DMS114 treated with DMSO at 0.1 percent for 48 hours (cell line): ENCODE measurements around the gene LAMA5.

Experiments
- DNase-seq: peaks from one replicate; lab custom pipeline; 2025; ENCODE audit not compliant: unreplicated experiment; lab: John Stamatoyannopoulos, UW

The LAMA5 gene

DNA sequence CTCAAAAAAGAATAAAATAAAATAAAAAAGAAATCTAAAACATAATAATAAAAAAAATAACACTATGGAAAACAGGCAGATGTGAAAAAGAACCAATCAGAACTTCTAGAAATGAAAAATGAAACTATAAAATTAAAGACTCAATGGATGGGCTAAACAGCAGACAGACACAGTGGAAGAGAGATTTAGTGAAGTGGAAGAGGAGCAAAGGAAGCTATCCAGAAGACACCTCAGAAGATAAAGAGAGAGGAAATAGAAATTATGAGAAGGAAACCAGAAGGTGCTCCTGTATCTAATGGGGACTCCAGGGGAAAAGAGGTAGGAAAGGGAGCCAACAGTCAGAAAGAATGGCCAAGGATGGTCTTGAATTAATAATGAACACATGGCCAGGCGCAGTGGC lies 18.5 kb downstream of the LAMA5 start:
- no peak for DNase-seq

DNA sequence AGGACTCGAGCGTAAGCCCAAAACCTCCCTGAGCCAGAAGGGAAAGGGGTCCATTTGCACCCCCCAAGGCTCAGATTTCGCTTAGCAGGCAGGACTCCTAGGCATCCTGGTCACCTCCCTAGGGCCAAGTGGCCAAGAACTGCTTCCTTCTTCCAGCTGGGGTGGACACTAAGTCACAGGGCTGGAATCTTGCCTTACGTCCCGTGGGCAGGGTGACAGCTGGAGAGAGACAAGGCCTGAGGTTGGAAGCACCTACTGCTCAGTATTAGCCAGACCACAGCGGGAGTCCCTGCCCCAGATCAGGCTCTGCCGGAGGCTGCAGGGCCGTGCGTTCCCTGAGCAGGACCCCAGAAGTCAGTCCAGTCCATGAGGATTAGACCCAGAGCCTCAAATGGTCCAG lies 19.7 kb downstream of the LAMA5 start:
- no peak for DNase-seq

DNA sequence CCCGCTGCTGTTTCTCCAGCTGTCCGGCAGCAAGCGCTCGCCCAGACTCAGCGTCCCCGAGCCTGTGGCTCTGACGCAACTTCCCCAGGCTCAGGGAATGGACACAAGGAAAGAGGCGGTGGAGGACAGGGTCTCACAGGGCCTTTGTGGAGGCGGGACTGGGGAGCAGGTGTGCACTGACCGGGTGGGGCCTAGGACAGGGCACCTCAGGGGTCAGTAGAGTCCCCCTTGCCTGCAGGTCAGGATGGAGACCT lies 20.0 kb downstream of the LAMA5 start:
- DNase-seq: no peak

DNA sequence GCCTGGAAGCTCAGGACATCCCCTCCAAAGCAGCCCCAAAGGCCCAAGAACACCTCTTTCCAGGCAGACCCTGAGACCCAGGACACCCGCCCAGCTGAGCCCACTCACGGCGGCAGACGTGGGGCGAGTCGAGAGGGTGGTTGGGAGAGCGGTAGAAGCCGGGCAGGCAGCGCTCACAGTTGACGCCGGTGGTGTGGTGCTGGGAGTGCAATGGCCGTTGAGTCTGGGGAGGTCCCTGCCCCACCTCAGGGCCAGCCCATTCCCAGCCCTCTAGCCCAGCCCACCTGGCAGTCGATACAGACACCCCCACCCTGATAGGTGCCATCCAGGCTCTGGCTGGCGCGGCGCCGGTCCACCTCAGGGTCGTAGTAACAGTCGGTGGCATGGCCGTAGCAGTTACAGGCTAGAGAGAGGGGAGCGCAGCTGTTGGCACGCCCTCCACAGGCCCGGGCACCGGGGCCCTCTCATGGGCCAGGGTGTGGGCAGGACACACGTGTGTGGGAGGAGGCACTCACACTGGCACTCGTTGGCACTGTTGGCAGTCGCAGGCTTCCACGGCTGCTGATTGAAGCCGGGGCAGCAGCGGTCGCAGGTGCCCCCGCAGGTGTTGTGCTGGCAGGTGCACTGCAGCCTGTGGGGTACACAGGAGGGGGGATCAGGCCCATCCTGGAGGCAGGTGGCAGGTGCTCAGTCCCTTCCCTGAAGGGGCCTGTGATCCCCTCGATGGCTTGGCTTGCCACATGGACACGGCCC lies 20.5 kb downstream of the LAMA5 start:
- no peak for DNase-seq

DNA sequence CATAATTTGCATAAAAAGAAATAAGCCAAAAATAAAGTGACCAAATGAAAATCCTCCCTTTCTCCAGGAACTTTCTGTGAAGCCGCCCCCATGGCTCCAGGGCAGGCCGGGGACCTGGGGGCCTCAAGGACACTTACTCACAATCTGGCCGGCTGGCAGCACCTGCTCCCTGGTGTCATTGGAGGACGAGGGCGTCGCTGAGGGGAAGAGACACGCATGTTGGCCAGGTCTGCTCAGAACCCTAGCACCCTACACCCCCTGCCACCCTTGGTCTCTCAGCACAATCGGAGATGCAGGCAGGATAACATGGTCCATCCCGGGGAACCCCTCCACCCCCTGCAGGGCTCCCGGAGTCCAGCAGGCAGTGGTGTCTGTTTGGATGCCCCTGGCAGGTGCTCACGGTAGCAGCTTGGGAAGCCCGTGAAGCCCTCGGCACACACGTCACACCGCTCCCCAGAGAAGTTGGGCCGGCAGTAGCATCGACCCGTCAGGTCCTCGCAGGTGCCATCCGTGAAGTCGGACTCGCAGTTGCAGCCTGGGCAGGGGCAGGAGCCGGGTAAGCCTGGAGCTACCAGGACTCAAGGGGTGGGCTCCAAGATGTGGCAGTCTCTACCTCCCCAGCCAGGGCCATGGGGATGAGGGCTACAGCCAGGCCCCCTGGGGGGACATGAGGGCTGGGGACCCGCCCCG lies 21.3 kb downstream of the LAMA5 start:
- DNase-seq: no peak

DNA sequence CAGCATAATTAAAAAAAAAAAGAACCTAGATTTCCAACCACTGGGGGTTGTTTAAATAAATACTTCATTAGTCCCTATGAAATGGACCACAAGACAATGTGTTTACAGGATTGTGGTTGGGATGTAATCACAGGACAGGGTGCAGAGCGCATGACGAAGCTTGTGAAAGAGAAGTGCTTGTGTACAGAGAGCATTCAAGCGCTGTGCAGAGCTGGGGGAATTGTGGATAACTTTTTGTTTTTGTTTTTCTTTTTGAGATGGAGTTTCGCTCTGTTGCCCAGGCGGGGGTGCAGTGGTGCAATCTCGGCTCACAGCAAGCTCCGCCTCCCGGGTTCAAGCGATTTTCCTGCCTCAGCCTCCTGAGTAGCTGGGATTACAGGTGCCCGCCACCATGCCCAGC lies 22.3 kb downstream of the LAMA5 start:
- no peak for DNase-seq

DNA sequence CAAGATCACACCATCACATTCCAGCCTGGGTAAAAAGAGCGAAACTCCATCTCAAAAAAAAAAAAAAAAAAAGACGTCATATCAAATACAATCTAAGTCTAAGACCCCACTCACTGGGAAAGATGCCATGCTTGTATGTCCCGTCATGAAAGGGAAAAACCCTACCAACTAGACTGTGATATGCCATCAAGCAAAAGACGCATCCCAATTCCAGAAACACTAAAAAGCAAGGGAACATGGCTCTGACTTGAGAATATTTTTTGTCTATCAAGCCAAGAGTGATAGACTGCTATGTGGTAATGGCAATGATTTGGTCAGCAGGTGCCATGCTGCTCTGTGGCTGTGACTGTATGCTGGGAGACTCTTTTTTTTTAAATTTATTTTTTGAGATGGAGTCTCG lies 23.0 kb downstream of the LAMA5 start:
- DNase-seq: no peak

DNA sequence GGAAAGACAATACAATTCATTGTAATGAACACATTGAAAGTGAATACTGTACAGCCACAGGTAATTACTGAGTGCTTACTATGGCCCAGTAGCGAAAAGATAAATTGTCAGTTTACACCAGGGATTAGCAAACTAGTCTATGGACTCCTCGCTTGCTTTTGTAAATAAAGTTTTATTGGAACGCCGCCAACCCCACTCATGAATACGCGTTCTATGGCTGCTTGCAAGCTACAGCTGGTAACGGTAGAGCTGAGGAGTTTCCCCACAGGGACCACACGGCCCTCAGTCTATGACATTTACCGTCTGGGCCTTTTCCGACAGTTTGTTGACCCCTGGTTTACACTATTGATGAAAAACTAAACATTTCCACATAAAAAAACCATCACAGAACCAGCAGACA lies 24.2 kb downstream of the LAMA5 start:
- DNase-seq: no peak

DNA sequence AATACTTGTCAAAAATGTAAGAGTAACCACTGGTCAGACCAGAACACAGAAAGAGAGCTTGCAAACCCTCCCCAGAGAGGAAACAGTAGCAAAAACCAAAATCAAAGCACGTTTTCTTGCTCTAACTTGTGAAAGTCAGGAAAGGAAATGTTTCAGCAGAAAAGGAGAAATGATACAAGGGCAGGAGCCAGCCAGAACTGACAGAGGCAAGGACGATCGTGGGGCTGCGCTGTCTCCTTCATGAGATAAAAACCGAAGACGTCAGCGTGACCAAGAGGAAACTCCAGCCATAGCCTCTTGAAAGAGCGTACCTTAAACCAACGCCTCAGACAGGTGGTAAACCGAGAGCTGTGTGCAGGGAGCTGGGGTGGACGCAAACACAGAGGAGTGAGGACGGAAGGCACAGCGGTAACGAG lies 27.5 kb downstream of the LAMA5 start:
- no peak for DNase-seq

DNA sequence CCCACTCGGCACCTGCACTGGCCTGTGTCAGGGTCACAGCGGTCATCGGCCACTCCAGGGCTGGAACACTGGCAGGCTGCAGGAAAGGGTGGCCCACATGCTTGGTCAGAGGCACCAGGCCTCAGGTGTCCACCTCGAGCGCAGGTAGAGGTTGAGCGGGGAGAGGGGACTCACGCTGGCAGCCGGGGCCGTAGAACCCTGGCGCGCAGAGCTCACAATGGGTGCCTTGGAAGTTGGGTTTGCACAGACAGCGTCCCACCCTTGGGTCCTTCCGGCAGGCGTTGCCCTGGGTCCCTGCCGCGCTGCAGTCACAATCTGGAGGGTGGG lies 28.9 kb downstream of the LAMA5 start:
- no peak for DNase-seq

DNA sequence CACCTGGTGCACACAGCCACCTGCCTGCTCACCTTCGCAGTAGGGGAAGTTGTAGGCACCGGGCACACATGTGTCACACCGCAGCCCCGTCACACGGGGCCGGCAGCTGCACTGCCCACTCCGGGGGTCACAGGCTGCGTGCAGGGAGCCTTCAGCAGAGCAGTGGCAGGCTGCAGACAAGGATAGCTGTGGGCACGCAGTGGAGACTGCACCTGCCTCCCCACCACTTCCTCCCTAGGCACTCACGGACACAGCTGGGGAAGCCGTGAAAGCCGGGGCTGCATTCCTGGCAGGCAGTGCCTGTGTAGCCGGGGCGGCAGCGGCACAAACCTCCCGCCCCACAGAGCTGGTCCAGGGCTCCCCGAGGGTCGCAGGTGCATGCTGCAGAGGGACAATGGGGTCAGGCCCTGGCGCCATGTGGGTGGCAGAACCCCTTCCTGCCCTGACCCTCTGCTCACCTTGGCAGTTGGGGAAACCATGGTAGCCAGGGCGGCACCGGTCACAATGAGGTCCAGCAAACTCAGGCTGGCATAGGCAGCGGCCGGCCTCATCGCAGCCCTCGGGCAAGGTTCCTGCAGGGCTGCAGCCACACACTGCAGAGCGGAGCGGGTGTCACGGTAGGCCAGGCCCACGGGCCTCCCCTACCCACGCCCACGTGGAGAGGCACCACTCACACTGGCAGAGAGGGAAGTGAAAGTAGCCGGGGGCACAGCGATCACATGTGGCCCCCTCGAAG lies 29.4 kb downstream of the LAMA5 start:
- no peak for DNase-seq

DNA sequence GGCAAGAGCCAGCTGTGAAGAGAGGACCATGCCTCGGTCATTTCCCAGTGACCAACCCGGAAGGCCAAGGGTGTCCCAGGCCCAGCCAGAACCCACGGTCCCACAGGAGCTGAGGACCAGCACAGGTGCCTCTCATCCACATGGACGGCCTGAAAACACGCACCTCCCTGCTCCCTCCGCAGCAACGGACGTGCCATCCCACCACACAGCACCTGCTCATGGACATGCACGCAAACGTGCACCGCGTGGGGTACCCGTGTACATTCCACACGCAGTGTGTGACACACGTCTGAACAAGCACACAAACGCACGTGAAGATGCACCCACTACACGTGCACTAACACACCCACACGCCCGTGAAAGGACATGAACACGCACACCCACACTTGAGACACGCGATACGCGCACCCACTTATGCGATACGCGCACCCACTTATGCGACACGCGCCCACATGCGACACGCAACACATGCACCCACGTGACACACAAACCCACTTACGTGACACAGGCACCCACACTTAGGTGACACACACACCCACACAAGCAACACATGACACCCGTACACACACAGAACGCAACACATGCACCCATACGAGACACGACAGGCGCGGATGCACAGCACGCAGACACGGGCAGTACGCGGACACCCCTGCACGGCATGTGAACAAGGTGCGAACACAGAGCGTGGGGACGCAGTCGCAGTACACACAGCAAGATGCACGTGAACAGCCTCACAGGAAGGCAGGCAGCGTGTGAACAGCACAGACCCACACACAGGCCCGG lies 30.1 kb downstream of the LAMA5 start:
- no peak for DNase-seq

DNA sequence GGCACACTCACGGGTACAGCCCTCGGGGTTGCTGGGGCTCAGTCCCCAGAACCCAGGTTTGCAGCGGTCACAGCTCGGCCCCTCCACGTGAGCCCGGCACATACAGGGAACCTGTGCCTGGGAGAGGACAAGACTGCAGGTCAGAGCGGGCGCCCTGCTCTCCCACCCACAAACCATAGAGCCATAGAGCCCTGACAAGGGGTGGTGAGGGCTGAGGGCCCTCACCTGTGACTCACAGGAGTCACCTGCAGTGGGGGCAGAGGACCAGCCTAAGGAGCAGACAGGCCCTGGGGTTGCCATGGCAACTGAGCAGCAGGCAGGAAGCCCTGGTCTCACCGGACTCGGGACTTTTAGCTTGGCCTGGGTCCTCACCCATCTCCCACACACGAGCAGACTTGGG lies 30.8 kb downstream of the LAMA5 start:
- no peak for DNase-seq

DNA sequence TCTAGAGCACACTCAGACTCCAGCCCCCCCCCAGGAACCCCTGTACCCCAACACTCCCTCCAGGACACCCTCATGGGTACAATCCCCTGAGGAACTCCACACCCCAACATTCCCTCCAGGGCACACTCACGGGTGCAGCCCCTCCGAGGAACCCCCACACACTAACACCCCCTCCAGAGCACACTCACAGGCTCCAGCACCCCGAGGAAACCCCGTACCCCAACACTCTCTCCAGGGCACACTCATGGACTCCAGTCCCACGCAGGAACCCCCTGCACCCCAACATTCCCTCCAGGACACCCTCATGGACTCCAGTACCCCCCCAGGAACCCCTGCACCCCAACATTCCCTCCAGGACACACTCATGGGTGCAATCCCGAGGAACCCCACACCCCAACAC lies 31.6 kb downstream of the LAMA5 start:
- DNase-seq: no peak

DNA sequence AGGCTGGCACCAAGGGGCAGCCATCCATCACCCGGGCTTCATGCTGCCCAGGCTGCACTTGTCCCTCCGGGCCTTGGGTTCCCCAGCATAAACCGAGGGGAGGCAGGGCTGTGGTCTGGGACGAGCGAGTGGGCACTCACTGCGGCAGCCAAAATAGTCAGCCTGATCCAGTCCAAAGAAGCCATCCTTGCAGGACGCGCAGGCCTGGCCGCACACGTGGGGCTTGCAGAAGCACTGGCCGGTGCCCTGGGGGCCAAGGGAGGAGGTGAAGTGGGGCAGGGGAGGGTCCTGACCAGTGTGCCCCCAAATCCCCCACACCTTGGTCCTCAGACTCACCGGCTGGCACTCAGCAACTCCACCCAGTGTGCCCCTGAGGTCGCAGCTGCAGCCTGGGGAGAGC lies 32.2 kb downstream of the LAMA5 start:
- no peak for DNase-seq

DNA sequence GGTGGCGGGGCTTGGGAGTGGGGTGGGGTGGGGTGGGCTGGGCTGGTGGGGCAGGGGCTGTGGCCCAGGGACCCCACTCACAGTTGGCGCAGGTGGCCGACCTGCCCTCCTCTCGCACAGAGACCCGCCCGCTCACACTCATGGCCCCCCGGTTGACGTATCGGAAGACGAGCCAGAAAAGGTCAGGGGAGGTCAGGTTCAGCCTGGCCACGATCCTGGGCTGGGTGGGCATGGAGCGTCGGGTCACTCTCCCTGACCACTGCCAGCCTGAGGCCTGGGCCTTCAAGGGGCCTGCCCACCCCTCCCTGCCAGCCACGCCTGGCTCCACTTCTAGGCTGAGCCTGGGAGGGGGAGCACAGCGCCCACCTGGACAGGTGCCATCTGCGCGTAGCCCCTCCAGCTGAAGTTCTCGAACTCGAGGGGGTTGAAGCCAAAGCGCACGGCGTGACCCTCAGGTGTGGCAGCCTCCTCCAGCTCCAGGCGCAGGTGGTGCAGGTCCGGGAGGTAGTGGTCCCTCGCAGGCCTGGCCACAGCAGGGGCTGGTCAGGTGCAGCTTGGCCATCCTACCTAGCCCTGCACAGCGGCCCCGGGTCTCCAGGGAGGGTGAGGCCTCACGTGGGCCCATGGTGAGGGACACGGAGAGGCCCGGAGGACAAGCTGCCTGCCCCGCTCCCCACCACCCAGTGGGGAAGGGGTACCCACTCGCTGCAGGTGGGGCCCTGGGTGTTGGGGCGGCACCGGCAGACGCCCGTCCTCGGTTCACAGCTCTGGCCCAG lies 33.1 kb downstream of the LAMA5 start:
- no peak for DNase-seq

DNA sequence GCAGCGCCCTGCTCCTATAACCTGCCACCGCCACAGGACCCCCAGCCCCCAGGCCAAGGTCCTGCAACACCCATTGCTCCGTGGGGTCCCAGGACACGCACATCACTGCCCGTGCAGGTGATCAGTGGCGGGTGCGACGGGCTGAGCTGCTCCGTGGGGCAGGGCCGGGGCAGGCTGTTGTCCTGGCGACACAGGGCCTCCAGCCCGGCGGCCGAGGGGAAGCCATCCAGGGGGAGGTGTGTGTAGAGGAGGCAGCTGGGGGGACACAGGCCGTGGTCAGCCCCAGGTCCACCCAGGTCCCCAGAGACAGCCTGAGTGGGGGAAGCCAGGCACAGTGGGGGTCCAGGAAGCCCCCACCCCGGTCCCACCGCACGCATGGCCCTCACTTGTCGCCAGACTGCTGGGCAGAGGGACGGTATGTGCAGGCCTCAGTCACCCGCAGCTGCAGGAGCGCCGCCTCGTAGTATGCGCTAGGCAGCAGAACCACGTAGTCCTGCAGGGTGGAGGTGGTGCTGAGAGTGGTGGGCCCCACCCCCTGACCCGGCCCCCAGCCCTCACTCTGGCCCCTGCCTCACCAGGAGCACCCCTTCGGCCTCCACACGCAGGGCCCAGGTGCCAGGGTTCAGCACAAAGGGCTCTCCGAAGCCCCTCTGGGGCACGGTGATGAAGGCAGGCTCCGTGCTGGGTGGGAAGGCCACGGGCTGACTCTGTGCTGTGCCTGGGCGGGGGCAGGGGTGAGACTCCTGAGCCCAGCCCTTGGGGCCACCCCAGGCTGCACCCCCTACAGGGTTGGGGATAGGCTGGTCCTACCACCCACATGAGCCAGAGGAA lies 33.9 kb downstream of the LAMA5 start:
- DNase-seq: no peak

DNA sequence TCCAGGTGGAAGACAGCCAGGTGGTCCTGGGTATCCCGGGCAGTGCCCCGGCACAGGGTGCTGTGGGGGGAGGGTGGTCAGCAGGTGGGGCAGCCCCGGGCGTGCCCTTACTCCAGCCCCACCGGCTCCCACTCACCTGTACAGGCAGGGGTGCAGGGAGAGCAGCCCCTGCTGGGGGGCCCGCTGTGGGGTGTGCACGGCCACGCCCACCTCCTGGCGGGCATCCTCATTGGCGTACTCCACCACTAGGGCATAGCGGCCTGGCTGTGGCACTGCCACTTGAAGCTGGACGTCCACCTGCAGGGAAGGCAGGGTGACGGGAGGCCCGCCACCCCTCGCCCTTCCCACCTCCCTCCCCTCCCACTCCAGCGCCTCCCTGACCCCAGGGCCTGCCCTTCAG lies 34.7 kb downstream of the LAMA5 start:
- no peak for DNase-seq

DNA sequence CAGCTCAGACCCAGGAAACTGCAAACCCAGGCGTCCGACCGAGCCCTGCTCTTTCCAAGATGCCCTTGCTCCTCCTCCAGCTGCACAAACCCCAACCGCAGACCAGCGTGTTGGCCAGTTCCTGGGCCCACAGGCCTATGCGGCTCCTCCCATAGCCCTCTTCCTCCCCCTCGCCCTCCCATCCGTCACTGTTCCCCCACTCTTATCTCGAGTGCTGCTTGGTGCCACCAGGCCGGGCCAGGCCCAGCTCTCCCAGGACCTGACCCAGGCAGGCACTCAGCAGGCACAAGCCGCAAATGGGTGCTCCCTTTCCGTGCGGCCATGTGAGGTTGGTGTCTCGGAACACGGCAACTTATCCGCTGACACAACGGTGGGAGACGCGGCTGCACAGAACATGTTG lies 35.8 kb downstream of the LAMA5 start:
- no peak for DNase-seq

DNA sequence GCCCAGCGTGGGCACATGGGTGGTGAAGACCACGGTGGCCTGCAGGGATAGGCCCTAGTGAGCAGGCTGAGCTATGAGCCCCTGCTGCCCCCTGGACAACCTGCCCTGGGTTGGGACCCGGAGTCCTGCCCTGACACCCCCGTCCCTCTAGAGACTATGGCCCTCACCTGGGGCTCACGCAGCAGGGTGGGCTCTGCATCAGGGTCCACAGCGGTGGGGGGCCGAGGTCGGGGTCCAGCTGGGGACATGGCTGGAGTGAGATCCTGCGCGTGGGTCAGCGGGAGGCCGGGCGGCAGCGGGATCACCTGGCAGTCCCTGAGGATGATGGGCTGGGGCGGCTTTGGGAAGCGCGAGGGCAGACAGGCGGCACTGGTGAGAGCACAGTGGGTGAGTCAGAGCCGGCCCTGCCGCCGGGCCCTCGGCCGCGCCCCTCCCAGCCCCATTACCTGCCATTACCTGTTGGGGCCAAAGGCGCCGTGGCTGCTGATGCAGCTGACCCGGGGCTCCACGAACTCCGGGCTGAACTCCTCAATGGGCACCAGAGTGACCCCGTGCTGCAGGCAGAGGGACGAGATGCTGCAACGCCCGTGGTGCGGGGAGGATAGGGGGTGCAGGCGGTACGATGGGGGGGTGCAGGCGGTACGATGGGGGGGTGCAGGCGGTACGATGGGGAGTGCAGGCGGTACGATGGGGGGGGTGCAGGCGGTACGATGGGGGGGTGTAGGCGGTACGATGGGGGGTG lies 36.4 kb downstream of the LAMA5 start:
- no peak for DNase-seq
